HCT116 (cell line): Measurements from ENCODE around the gene TGM6. TPM values are rescaled to one million over a fixed set of nuclear protein-coding genes. Genes with fewer than 3 reads are reported as not detected.

ENCODE experiments used
- ATAC-seq: fragments of 200-7000 bp; cut with Tn5 transposase; 2 replicates; pipeline ENCODE4 v1.9.1; 2020; ENCODE audit warnings: mild to moderate bottlenecking, moderate library complexity
- BruUV-seq: library from RNA; stranded (reverse); fragments of 400-500 nt; replicated peaks from 2 replicates; lab custom pipeline; 2021; lab: Mats Ljungman, UMichigan
- CTCF ChIA-PET: fragments of 300-600 bp; sonication (Branson Sonifier 250); formaldehyde crosslinking; loops from one replicate; lab custom pipeline; 2021; ENCODE audit warnings: antibody characterized with exemption; lab: Charles Lee
- POLR2A ChIA-PET: fragments of 300-600, 350-600 bp; sonication (Branson Sonifier 250); formaldehyde crosslinking; loops from one replicate; lab custom pipeline; 2021; ENCODE audit warnings: antibody characterized with exemption; lab: Charles Lee
- RAD21 ChIA-PET, 2 experiments: fragments of 300-600 bp; sonication (Branson Sonifier 250); formaldehyde crosslinking; loops; one replicate each; lab custom pipeline; 2023; ENCODE audit warnings: low total read pairs in 2 of 2; ENCODE audit not compliant: uncharacterized antibody in 2 of 2, unreplicated experiment in 2 of 2, low non-redundant PET in 1 of 2; lab: Charles Lee
- DNase-seq: peaks from one replicate; pipeline ENCODE4 v3.0.0-alpha.2; 2010; ENCODE audit warnings: low read depth, low spot score
- H2AFZ ChIP-seq: fragments of 200-600 bp; shearing (Covaris generic), sonication (generic); 2 replicates; pipeline ENCODE4 v1.6.1; 2017; ENCODE audit warnings: low read depth, mixed run types, mixed read lengths, antibody characterized with exemption, low read length; ENCODE audit not compliant: poor library complexity, severe bottlenecking
- H3K27ac ChIP-seq: 2 replicates; pipeline ENCODE4 v1.5.1; 2012; ENCODE audit warnings: low read depth, low read length
- H3K27me3 ChIP-seq: fragments of 200-600 bp; sonication (generic); 2 replicates; pipeline ENCODE4 v1.6.1; 2016; ENCODE audit warnings: mixed run types, low read length, mixed read lengths; ENCODE audit not compliant: insufficient read depth
- H3K36me3 ChIP-seq, 2 experiments: fragments of 200-500 bp in 1 of 2; fragments of 200-600 bp in 1 of 2; sonication (Bioruptor generic) in 1 of 2; sonication (generic) in 1 of 2; 2 replicates each; pipeline versions ENCODE4 v1.5.1 to v1.6.1; 2014 to 2016; ENCODE audit warnings: low read length in 2 of 2, inconsistent platforms in 1 of 2, mixed read lengths in 1 of 2, mixed run types in 1 of 2; ENCODE audit not compliant: insufficient read depth in 2 of 2, control insufficient read depth in 1 of 2
- H3K4me1 ChIP-seq, 2 experiments: fragments of 200-600 bp in 1 of 2; sonication (generic) in 1 of 2; 2 replicates each; pipeline versions ENCODE4 v1.5.1 to v1.6.1; 2012 to 2017; ENCODE audit warnings: low read length in 2 of 2, inconsistent platforms in 1 of 2, mild to moderate bottlenecking in 1 of 2, mixed read lengths in 1 of 2, mixed run types in 1 of 2, moderate library complexity in 1 of 2; ENCODE audit not compliant: insufficient read depth in 2 of 2, control insufficient read depth in 1 of 2
- H3K4me2 ChIP-seq: fragments of 200-600 bp; sonication (generic); 2 replicates; pipeline ENCODE4 v1.6.1; 2017; ENCODE audit warnings: mixed run types, low read length, mixed read lengths
- H3K4me3 ChIP-seq, 2 experiments: fragments of 200-600 bp in 1 of 2; sonication (generic) in 1 of 2; replicated peaks in 1 of 2; 2 replicates each; pipeline ENCODE4 v1.5.1; 2011 to 2016; ENCODE audit warnings: low read length in 2 of 2, control low read depth in 1 of 2, low read depth in 1 of 2, mild to moderate bottlenecking in 1 of 2, mixed read lengths in 1 of 2, mixed run types in 1 of 2
- H3K79me2 ChIP-seq: fragments of 200-600 bp; sonication (generic); 2 replicates; pipeline ENCODE4 v1.6.1; 2017; ENCODE audit warnings: mild to moderate bottlenecking, mixed run types, low read length, moderate library complexity, mixed read lengths; ENCODE audit not compliant: insufficient read depth
- H3K9ac ChIP-seq: fragments of 200-600 bp; sonication (generic); 2 replicates; pipeline ENCODE4 v1.6.1; 2016; ENCODE audit warnings: low read length, mixed read lengths
- H3K9me2 ChIP-seq: fragments of 200-600 bp; sonication (generic), shearing (Covaris generic); 2 replicates; pipeline ENCODE4 v1.6.1; 2017; ENCODE audit warnings: mixed run types, mild to moderate bottlenecking, moderate library complexity; ENCODE audit not compliant: insufficient read depth
- H3K9me3 ChIP-seq, 2 experiments: fragments of 200-500 bp in 1 of 2; fragments of 200-600 bp in 1 of 2; sonication (Bioruptor generic) in 1 of 2; sonication (generic) in 1 of 2; 2 replicates each; pipeline ENCODE4 v1.6.1; 2014 to 2017; ENCODE audit warnings: low read length in 2 of 2, mixed read lengths in 2 of 2, inconsistent platforms in 1 of 2, low read depth in 1 of 2, mild to moderate bottlenecking in 1 of 2, mixed run types in 1 of 2, moderate library complexity in 1 of 2; ENCODE audit not compliant: control insufficient read depth in 1 of 2, insufficient read depth in 1 of 2
- H4K20me1 ChIP-seq: fragments of 200-600 bp; sonication (generic), shearing (Covaris generic); 2 replicates; pipeline ENCODE4 v1.6.1; 2017; ENCODE audit warnings: mixed run types, mild to moderate bottlenecking, moderate library complexity; ENCODE audit not compliant: insufficient read depth
- ATF3 ChIP-seq: IDR thresholded peaks from 2 replicates; pipeline ENCODE4 v1.6.1; 2012
- EZH2phosphoT487 ChIP-seq: fragments of 200-600 bp; IDR thresholded peaks from 2 replicates; pipeline ENCODE4 v1.6.1; 2018; ENCODE audit warnings: antibody characterized with exemption, borderline replicate concordance
- JUND ChIP-seq: IDR thresholded peaks from 2 replicates; pipeline ENCODE4 v1.6.1; 2012
- RAD21 ChIP-seq: IDR thresholded peaks from 2 replicates; pipeline ENCODE4 v1.6.1; 2012; ENCODE audit warnings: low read depth, mild to moderate bottlenecking
- SIN3A ChIP-seq: IDR thresholded peaks from 2 replicates; pipeline ENCODE4 v1.6.1; 2012; ENCODE audit warnings: low read depth
- SP1 ChIP-seq: IDR thresholded peaks from 2 replicates; pipeline ENCODE4 v1.6.1; 2012; ENCODE audit warnings: low read depth
- TCF7L2 ChIP-seq: IDR thresholded peaks from 2 replicates; pipeline ENCODE4 v1.7.0; 2011; ENCODE audit warnings: borderline replicate concordance, inconsistent platforms; ENCODE audit not compliant: insufficient read depth, insufficient read length; ENCODE audit errors: extremely low read depth
- YY1 ChIP-seq: IDR thresholded peaks from 2 replicates; pipeline ENCODE4 v1.6.1; 2011; ENCODE audit warnings: low read length, low read depth, moderate library complexity, mild to moderate bottlenecking; ENCODE audit not compliant: insufficient replicate concordance; ENCODE audit errors: extremely low read depth
- ZFX ChIP-seq: fragments of 450-650 bp; IDR thresholded peaks from 2 replicates; pipeline ENCODE4 v1.6.1; 2017
- ZNF274 ChIP-seq: fragments of 200-500 bp; sonication (Bioruptor generic); IDR thresholded peaks from 2 replicates; pipeline ENCODE4 v1.6.1; 2014; ENCODE audit warnings: mild to moderate bottlenecking, low read depth, low read length, inconsistent platforms
- intact Hi-C: fragments of 100-400 bp; cut with micrococcal nuclease; formaldehyde crosslinking; loops from 2 replicates; pipeline ENCODE4 v1.10.0; 2022
- total RNA-seq: library from RNA; stranded (reverse); gene quantifications from one replicate; pipeline ENCODE4 v1.2.1, GENCODE V29; 2021; ENCODE audit not compliant: unreplicated experiment
- TF ChIP-seq, protein P1 (sequence below): IDR thresholded peaks from 2 replicates; pipeline ENCODE4 v1.6.1; 2011; ENCODE audit warnings: mild to moderate bottlenecking, low read length, moderate library complexity; ENCODE audit not compliant: insufficient replicate concordance; ENCODE audit errors: extremely low read depth

TGM6 gene
- total RNA-seq, 1 experiment from 2014 or later, result not detected

- no peaks in the 10 kb centered on the region for H4K20me1 ChIP-seq
- no TSS peak for BruUV-seq
- no peaks in the 10 kb centered on the region for H3K36me3 ChIP-seq
- no peaks in the 10 kb centered on the region for H3K4me1 ChIP-seq
- ChIA-PET POLR2A (no interaction called here), CTCF (interaction anchor here (4.6 kb wide), 1 partner anchor 246 kb away, joined by 53 read pairs; no protein-coding TSS in a partner anchor)
- no peaks in the 10 kb centered on the region for H3K9me2 ChIP-seq
- no peaks in the 10 kb centered on the region for H3K9me3 ChIP-seq
- no peak for ATAC-seq
- no peak overlapping the region for H3K9ac ChIP-seq
- DNase-seq, result no peak
- no peak overlapping the region for H2AFZ ChIP-seq
- H3K4me3 ChIP-seq, result no peak overlapping the region
- TF ChIP-seq EZH2phosphoT487 (no peak), SIN3A (no peak), RAD21 (no peak), TCF7L2 (no peak), ATF3 (no peak), JUND (no peak), YY1 (no peak), ZFX (no peak), ZNF274 (no peak), SP1 (no peak)
- TF ChIP-seq, protein P1, sequence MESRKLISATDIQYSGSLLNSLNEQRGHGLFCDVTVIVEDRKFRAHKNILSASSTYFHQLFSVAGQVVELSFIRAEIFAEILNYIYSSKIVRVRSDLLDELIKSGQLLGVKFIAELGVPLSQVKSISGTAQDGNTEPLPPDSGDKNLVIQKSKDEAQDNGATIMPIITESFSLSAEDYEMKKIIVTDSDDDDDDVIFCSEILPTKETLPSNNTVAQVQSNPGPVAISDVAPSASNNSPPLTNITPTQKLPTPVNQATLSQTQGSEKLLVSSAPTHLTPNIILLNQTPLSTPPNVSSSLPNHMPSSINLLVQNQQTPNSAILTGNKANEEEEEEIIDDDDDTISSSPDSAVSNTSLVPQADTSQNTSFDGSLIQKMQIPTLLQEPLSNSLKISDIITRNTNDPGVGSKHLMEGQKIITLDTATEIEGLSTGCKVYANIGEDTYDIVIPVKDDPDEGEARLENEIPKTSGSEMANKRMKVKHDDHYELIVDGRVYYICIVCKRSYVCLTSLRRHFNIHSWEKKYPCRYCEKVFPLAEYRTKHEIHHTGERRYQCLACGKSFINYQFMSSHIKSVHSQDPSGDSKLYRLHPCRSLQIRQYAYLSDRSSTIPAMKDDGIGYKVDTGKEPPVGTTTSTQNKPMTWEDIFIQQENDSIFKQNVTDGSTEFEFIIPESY, result no peak
- TF ChIP-seq, all 23 proteins: peak for 0
- RAD21 ChIA-PET, result no interaction called here
- H3K79me2 ChIP-seq, result no peaks in the 10 kb centered on the region
- intact Hi-C loops, result loop anchor here (1.0 to 2.0 kb wide), 2 partner anchors 33 to 246 kb away; no protein-coding TSS in a partner anchor
- no peak overlapping the region for H3K27ac ChIP-seq
- H3K27me3 ChIP-seq, result no peaks in the 10 kb centered on the region
- no peak overlapping the region for H3K4me2 ChIP-seq
Observed at GRCh38 chr20:2453792-2454191, 73.1 kb downstream of the TGM6 start.
